GM08714 (cell line): Measurements from ENCODE around the gene FAM43A.

ENCODE experiments used
- H3K4me3 ChIP-seq: fragments of 200-500 bp; sonication (Bioruptor generic); 2 replicates; pipeline ENCODE4 v1.5.1; 2014; ENCODE audit warnings: mild to moderate bottlenecking, low read length, inconsistent platforms
- ZNF274 ChIP-seq: IDR thresholded peaks from 2 replicates; pipeline ENCODE4 v1.6.1; 2012; ENCODE audit warnings: mild to moderate bottlenecking, low read depth, low read length

FAM43A gene

GRCh38 chr3:194664857-194665256 is 20.8 kb upstream of the FAM43A start:
- H3K4me3 ChIP-seq, result no peak overlapping the region
- no peak for TF ChIP-seq ZNF274

- no peak overlapping the region for H3K4me3 ChIP-seq
- TF ChIP-seq ZNF274, result no peak
Observed at GRCh38 chr3:194667363-194667762, 18.3 kb upstream of the FAM43A start.

GRCh38 chr3:194671511-194671899 is 14.2 kb upstream of the FAM43A start:
- no peak for TF ChIP-seq ZNF274
- H3K4me3 ChIP-seq, result peak overlapping the region; percentile 97

- peak within 1 kb of the TSS; percentile 97 for H3K4me3 ChIP-seq
- TF ChIP-seq ZNF274, result no peak
Observed at GRCh38 chr3:194671900-194672808, 13.5 kb upstream of the FAM43A start, which contains the start of gene LSG1. Gene LSG1 (minus strand): TSS chr3:194672191. CDS start chr3:194672162, 29 bp downstream.

- TF ChIP-seq ZNF274, result no peak
- H3K4me3 ChIP-seq, result peak overlapping the region; percentile 97
Observed at GRCh38 chr3:194672876-194673275, 12.8 kb upstream of the FAM43A start.

- no peak overlapping the region for H3K4me3 ChIP-seq
- no peak for TF ChIP-seq ZNF274
Observed at GRCh38 chr3:194673761-194674160, 11.9 kb upstream of the FAM43A start.

GRCh38 chr3:194675081-194675640 is 10.5 kb upstream of the FAM43A start:
- no peak overlapping the region for H3K4me3 ChIP-seq
- TF ChIP-seq ZNF274, result no peak

GRCh38 chr3:194675680-194676079 is 10.0 kb upstream of the FAM43A start:
- H3K4me3 ChIP-seq, result no peak overlapping the region
- no peak for TF ChIP-seq ZNF274

GRCh38 chr3:194676471-194676870 is 9.2 kb upstream of the FAM43A start:
- no peak for TF ChIP-seq ZNF274
- H3K4me3 ChIP-seq, result no peak overlapping the region

GRCh38 chr3:194680888-194681615 is 4.6 kb upstream of the FAM43A start:
- no peak for TF ChIP-seq ZNF274
- H3K4me3 ChIP-seq, result no peak overlapping the region

- no peak for TF ChIP-seq ZNF274
Observed at GRCh38 chr3:194682189-194682693, 3.4 kb upstream of the FAM43A start.

GRCh38 chr3:194682694-194683310 is 2.9 kb upstream of the FAM43A start:
- no peak overlapping the region for H3K4me3 ChIP-seq
- TF ChIP-seq ZNF274, result no peak

More at GRCh38 chr3:194682189-194682693, 3.4 kb upstream of the FAM43A start:
- H3K4me3 ChIP-seq, result no peak overlapping the region

- no peak for TF ChIP-seq ZNF274
- H3K4me3 ChIP-seq, result no peak overlapping the region
Observed at GRCh38 chr3:194683380-194683779, 2.3 kb upstream of the FAM43A start.
